ENCODE results near the gene FAM120A. TPM values are rescaled to one million over a fixed set of nuclear protein-coding genes. Genes with fewer than 3 reads are reported as not detected.

Gene FAM120A
- total RNA-seq, 1 experiment from 2014 or later = 70.5 TPM

DNA sequence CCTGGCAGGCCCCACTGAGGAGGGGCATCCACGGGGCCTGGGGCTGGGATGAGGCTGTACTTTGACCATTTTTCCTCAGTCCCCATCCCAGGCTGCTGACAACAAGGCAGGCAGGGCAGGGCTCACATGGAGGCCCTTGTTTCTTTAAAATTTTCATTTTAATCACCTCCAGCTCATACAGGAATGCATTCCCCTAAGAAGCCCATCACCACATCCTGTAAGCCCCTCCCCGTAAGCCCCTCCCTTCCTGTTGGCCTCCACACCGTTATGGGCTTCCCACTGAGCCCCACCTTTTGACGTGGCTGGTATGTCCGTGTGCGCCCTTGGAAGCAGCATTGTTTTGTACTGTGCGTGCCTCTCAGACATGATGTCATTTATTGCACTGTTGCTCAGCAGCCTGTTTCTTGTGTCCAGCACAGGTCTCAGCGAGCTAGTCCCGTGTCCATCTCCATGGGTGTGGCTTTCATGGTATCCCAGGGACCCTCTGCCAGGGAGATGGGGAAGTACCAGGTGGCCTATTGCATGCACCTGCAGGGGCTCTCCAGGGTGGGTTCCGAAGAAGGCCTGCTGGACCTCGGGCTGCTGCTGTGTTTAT, 147.3 kb downstream of the FAM120A start:
- TF ChIP-seq SIN3A (IDR thresholded peaks at IDR 0.05; ENCODE audit: borderline replicate concordance, insufficient read depth, low read depth, low read length) (no peak), TCF7L2 (IDR thresholded peaks at IDR 0.05; ENCODE audit: low read depth, low read length) (no peak), POLR2AphosphoS5 (IDR thresholded peaks at IDR 0.05; ENCODE audit: low read depth, low read length) (no peak)
- TF ChIP-seq, protein P1, sequence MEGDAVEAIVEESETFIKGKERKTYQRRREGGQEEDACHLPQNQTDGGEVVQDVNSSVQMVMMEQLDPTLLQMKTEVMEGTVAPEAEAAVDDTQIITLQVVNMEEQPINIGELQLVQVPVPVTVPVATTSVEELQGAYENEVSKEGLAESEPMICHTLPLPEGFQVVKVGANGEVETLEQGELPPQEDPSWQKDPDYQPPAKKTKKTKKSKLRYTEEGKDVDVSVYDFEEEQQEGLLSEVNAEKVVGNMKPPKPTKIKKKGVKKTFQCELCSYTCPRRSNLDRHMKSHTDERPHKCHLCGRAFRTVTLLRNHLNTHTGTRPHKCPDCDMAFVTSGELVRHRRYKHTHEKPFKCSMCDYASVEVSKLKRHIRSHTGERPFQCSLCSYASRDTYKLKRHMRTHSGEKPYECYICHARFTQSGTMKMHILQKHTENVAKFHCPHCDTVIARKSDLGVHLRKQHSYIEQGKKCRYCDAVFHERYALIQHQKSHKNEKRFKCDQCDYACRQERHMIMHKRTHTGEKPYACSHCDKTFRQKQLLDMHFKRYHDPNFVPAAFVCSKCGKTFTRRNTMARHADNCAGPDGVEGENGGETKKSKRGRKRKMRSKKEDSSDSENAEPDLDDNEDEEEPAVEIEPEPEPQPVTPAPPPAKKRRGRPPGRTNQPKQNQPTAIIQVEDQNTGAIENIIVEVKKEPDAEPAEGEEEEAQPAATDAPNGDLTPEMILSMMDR (IDR thresholded peaks at IDR 0.05) = no peak
- TF ChIP-seq, protein P2, sequence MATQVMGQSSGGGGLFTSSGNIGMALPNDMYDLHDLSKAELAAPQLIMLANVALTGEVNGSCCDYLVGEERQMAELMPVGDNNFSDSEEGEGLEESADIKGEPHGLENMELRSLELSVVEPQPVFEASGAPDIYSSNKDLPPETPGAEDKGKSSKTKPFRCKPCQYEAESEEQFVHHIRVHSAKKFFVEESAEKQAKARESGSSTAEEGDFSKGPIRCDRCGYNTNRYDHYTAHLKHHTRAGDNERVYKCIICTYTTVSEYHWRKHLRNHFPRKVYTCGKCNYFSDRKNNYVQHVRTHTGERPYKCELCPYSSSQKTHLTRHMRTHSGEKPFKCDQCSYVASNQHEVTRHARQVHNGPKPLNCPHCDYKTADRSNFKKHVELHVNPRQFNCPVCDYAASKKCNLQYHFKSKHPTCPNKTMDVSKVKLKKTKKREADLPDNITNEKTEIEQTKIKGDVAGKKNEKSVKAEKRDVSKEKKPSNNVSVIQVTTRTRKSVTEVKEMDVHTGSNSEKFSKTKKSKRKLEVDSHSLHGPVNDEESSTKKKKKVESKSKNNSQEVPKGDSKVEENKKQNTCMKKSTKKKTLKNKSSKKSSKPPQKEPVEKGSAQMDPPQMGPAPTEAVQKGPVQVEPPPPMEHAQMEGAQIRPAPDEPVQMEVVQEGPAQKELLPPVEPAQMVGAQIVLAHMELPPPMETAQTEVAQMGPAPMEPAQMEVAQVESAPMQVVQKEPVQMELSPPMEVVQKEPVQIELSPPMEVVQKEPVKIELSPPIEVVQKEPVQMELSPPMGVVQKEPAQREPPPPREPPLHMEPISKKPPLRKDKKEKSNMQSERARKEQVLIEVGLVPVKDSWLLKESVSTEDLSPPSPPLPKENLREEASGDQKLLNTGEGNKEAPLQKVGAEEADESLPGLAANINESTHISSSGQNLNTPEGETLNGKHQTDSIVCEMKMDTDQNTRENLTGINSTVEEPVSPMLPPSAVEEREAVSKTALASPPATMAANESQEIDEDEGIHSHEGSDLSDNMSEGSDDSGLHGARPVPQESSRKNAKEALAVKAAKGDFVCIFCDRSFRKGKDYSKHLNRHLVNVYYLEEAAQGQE (IDR thresholded peaks at IDR 0.05; ENCODE audit: insufficient read depth in 1 of 2, low read depth in 2 of 2, low read length in 1 of 2) = no peak
- ChIA-PET CTCF (no interaction called here), POLR2A (no interaction called here)
- no TSS peak for BruUV-seq (replicated peaks)
- in situ Hi-C loops (cut with HindIII; ENCODE audit: low pct_unique_long_range_greater_than_20kb, low sequenced_read_pairs) (no loop called here), intact Hi-C loops (cut with micrococcal nuclease; ENCODE audit: unreplicated experiment) (no loop called here)
- Histone ChIP-seq H3K36me3 (ENCODE audit: control insufficient read depth, insufficient read depth, low read length) (no peaks in the 10 kb centered on the region), H3K27ac (ENCODE audit: low read length) (no peak overlapping the region), H3K4me3 (ENCODE audit: low read depth in 2 of 2, low read length in 2 of 2) (no peak overlapping the region), H3K9me3 (ENCODE audit: control insufficient read depth, insufficient read depth, low read depth, low read length) (no peaks in the 10 kb centered on the region), H3K27me3 (ENCODE audit: control insufficient read depth, insufficient read depth, low read length) (no peaks in the 10 kb centered on the region), H3K4me1 (ENCODE audit: control insufficient read depth, insufficient read depth, low read length) (no peaks in the 10 kb centered on the region; the same call in 1 of the 2 replicates)
- DNase-seq (ENCODE audit: low read depth, low spot score) (no peak), ATAC-seq (no peak)

GRCh38 chr9:93599571-93600403, 148.3 kb downstream of the FAM120A start:
- Histone ChIP-seq H3K36me3 (ENCODE audit: control insufficient read depth, insufficient read depth, low read length) (no peaks in the 10 kb centered on the region), H3K9me3 (ENCODE audit: control insufficient read depth, insufficient read depth, low read depth, low read length) (no peaks in the 10 kb centered on the region), H3K4me1 (ENCODE audit: control insufficient read depth, insufficient read depth, low read length) (no peaks in the 10 kb centered on the region), H3K27me3 (ENCODE audit: control insufficient read depth, insufficient read depth, low read length) (no peaks in the 10 kb centered on the region), H3K4me3 (ENCODE audit: low read depth in 2 of 2, low read length in 2 of 2) (no peak overlapping the region), H3K27ac (ENCODE audit: low read length) (no peak overlapping the region)
- DNase-seq (ENCODE audit: low read depth, low spot score) (no peak), ATAC-seq (no peak)
- TF ChIP-seq SIN3A (IDR thresholded peaks at IDR 0.05; ENCODE audit: borderline replicate concordance, insufficient read depth, low read depth, low read length) = no peak
- no peak for TF ChIP-seq TCF7L2 (IDR thresholded peaks at IDR 0.05; ENCODE audit: low read depth, low read length)
- TF ChIP-seq POLR2AphosphoS5 (IDR thresholded peaks at IDR 0.05; ENCODE audit: low read depth, low read length) = no peak
- TF ChIP-seq, protein P1 (IDR thresholded peaks at IDR 0.05) = no peak
- TF ChIP-seq, protein P2 (IDR thresholded peaks at IDR 0.05; ENCODE audit: insufficient read depth in 1 of 2, low read depth in 2 of 2, low read length in 1 of 2) = no peak
- BruUV-seq (replicated peaks) = no TSS peak
- POLR2A ChIA-PET = no interaction called here
- intact Hi-C loops (cut with micrococcal nuclease; ENCODE audit: unreplicated experiment) = no loop called here
- in situ Hi-C loops (cut with HindIII; ENCODE audit: low pct_unique_long_range_greater_than_20kb, low sequenced_read_pairs) = no loop called here
- CTCF ChIA-PET = interaction anchor here (0.6 kb wide), 1 partner anchor 204 kb away, joined by 4 read pairs; no protein-coding TSS in a partner anchor
